Activated T-cell treated with anti-CD3 and anti-CD28 coated beads, Interleukin-2, amount 50 U/mL, for 4 hours (primary cell): ENCODE data around the gene IZUMO1. TPM values are rescaled to one million over a fixed set of nuclear protein-coding genes. Genes with fewer than 3 reads are reported as not detected.

Source experiments
- ATAC-seq, 2 donors: fragments of 200-7000 bp; cut with Tn5 transposase; one replicate each; pipeline ENCODE4 v1.10.0; 2021
- DNase-seq: peaks from one replicate; pipeline ENCODE4 v3.0.0-alpha.2; 2020
- H3K27me3 Mint-ChIP-seq: one replicate; pipeline ENCODE4 v1.8.0; 2021; ENCODE audit warnings: low read depth, mixed read lengths
- H3K36me3 Mint-ChIP-seq: one replicate; pipeline ENCODE4 v1.8.0; 2022; ENCODE audit warnings: mixed read lengths; ENCODE audit not compliant: insufficient read depth
- H3K4me1 Mint-ChIP-seq: one replicate; pipeline ENCODE4 v1.8.0; 2021; ENCODE audit warnings: low read depth, mixed read lengths
- H3K4me3 Mint-ChIP-seq: one replicate; pipeline ENCODE4 v1.8.0; 2021; ENCODE audit warnings: mild to moderate bottlenecking, moderate library complexity, mixed read lengths
- H3K9me3 Mint-ChIP-seq: one replicate; pipeline ENCODE4 v1.8.0; 2021; ENCODE audit warnings: mixed read lengths
- total RNA-seq, 3 donors: library from RNA; stranded (reverse); gene quantifications; one replicate each; pipeline ENCODE4 v1.2.1, GENCODE V29; 2021

The IZUMO1 gene
- total RNA-seq, 3 donors from 2014 or later, result not detected

DNA sequence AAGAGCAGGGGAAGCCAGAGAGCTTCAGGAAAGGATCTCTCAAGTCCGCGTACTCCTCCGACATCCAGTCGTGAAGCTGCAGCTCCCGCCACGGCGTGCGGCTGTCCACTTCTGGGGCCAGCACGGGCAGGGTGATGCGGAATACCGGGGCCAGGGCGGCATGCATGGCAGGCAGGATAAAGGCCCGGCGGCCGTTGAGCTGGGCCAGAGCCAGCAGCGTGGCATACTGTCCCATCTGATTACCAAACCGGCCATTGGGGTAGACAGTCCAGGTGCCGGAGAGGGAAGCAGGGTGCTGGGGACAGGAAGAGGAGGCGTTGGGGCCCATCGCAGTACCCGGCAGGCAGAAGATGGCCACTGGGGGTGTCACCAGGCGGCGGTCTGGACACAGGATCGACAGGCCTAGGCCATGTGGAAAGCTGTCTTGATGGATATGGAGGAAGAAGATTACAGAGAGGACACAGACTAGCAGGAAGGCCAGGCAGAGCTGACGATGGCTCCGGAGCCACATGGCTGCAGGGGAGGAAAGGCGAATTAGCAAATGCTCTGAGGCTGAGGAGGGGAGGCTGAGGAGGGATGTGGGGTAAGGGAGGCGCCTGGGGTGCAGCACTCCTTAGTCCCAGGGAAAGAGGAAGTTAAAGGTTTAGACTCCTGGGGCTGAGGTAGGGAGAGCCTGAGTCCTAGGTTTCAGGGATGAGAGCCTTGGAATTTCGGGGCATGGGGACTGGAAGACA is 4.2 kb upstream of the IZUMO1 start:
- H3K4me1 Mint-ChIP-seq, result peaks cover 20% of the 10 kb centered on the region
- H3K36me3 Mint-ChIP-seq, result no peaks in the 10 kb centered on the region
- H3K9me3 Mint-ChIP-seq, result no peaks in the 10 kb centered on the region
- DNase-seq (no peak), ATAC-seq (no peak)
- peak overlapping the region; percentile 29 for H3K4me3 Mint-ChIP-seq
- peaks cover 32% of the 10 kb centered on the region for H3K27me3 Mint-ChIP-seq

DNA sequence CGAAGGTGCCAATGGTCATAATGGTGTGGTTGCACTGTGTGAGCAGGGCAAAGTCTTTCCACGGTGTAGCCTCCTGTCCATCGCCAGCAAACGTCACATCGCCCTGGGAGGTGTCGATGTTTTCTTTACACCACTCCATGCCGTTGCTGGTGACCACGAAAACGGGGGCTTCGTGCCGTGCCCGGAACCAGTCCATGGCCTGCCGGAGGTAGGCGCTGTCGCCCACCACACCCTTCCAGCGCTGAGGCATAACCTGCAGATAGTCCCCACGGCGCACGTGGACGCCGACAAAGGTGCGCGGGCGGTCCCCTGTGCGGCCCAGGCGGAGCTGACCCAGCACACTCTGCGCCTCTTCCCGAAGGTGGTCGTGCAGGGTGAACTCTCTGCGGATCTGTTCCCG is 3.6 kb upstream of the IZUMO1 start:
- Mint-ChIP-seq H3K4me3 (no peak overlapping the region), H3K9me3 (no peaks in the 10 kb centered on the region), H3K36me3 (no peaks in the 10 kb centered on the region), H3K4me1 (peaks cover 20% of the 10 kb centered on the region), H3K27me3 (peaks cover 36% of the 10 kb centered on the region)
- ATAC-seq, result no peak
- no peak for DNase-seq

DNA sequence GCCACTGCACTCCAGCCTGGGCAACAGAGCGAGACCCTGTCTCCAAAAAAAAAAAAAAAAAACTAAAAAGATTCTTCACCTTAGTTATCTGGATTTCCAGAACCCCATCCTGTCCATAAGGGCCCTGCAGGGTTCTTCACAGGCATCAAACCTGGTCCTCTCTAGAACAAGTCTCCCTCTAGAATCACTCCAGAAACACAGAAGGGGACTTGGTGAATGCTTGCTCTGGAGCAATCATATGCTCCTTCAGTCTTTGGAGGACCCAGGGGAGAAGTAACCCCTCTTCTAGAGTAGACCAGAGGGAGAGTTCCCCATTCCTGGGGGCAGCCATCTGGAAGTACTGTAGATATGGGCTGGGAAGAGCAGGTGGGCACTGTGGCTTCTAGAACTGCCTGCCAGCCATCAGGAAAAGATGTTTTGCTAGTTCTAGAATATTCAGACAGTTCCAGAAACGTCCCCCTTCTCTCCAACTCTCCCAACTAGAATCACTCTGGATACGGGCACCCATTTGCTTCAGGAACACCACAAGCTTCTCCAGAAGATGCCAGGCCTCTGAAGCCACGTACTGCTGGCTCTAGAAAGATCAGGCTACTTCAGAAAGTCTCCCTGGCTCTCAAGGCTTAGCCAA is 3.0 kb upstream of the IZUMO1 start:
- no peak for ATAC-seq
- no peaks in the 10 kb centered on the region for H3K9me3 Mint-ChIP-seq
- peaks cover 36% of the 10 kb centered on the region for H3K27me3 Mint-ChIP-seq
- H3K4me1 Mint-ChIP-seq, result peaks cover 20% of the 10 kb centered on the region
- H3K36me3 Mint-ChIP-seq, result no peaks in the 10 kb centered on the region
- no peak overlapping the region for H3K4me3 Mint-ChIP-seq
- DNase-seq, result no peak

DNA sequence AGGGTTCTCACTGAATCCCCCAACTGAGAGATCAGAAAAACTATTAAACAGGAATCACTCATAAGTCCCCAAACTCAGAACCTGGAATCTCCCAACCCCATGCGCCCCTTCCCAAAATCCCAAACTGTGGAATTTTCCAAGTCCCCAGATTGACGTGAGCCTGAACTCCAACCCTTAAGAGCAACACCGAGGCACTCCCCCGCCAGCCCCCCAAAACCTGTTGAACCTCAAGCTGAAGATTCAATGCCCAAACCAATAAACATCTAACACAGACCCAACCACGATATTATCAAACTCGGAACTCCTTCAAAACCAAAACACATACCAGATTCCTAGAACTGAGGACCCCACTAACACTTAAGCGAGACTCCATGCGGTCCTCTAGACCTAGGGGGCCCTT is 599 bp downstream of the IZUMO1 start:
- DNase-seq, result no peak
- H3K36me3 Mint-ChIP-seq, result no peaks in the 10 kb centered on the region
- peaks cover 16% of the 10 kb centered on the region for H3K27me3 Mint-ChIP-seq
- H3K4me1 Mint-ChIP-seq, result peaks cover 14% of the 10 kb centered on the region
- H3K9me3 Mint-ChIP-seq, result no peaks in the 10 kb centered on the region
- no peak for ATAC-seq
- H3K4me3 Mint-ChIP-seq, result no peak overlapping the region

DNA sequence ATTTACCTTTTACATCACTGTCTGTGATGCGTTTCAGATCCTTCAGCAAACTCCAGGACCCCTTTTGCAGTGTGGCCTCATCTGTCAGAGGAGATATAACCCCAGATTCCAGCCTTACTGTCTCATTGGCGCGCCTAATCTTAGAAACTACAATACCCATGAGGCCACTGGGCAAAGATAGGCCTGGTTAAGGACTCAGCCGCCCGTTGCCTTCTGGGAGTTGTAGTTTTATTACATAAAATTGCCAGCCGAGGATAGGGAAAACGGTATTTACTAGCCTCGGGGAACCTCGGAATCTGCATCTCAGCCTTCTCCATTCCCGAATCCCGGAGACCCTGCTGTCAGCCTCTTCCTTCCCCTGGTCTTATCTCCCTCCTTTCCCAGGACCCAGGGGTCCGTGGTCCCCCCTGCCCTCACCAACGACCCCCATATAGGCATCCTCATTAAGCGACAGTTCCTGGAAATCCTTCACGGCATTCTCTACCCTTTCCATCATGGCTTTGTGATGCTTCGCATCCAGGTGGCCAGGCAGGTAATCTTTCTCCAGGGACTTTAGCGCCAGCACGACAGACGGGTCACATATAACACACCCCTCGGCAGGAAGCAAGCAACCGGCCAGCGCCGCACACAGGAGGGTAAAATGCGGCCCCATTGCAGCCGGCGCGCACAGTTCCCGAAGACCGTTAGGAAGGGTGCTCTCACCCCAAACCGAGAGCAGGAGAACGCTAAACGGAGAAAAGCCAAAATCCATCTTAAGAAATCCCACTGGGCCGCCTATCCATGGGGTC is 1.3 kb downstream of the IZUMO1 start:
- Mint-ChIP-seq H3K4me3 (no peak overlapping the region), H3K27me3 (peaks cover 13% of the 10 kb centered on the region), H3K36me3 (no peaks in the 10 kb centered on the region), H3K9me3 (no peaks in the 10 kb centered on the region), H3K4me1 (peaks cover 16% of the 10 kb centered on the region)
- peak; percentile 40 for DNase-seq
- ATAC-seq, result peak; percentile 74 to 83

DNA sequence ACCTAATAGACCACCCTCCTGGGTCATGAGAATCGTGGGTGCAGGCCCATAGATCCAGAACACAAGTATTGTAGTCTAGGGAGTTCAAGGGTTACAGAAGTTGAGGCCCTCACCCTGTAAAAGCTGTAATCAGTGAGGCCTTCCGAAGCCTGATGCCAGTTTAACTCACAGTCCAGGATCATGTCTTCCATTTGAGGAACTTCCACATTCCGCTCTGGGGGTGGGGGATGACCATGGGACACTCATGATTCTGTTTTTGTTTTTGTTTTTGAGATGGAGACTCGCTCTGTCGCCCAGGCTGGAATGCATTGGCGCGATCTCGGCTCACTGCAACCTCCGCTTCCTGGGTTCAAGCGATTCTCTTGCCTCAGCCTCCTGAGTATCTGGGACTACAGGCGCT is 4.6 kb downstream of the IZUMO1 start:
- no peak for DNase-seq
- H3K9me3 Mint-ChIP-seq, result no peaks in the 10 kb centered on the region
- no peaks in the 10 kb centered on the region for H3K36me3 Mint-ChIP-seq
- peaks cover 22% of the 10 kb centered on the region for H3K4me1 Mint-ChIP-seq
- ATAC-seq, result no peak
- no peak overlapping the region for H3K4me3 Mint-ChIP-seq
- peaks cover 13% of the 10 kb centered on the region for H3K27me3 Mint-ChIP-seq

DNA sequence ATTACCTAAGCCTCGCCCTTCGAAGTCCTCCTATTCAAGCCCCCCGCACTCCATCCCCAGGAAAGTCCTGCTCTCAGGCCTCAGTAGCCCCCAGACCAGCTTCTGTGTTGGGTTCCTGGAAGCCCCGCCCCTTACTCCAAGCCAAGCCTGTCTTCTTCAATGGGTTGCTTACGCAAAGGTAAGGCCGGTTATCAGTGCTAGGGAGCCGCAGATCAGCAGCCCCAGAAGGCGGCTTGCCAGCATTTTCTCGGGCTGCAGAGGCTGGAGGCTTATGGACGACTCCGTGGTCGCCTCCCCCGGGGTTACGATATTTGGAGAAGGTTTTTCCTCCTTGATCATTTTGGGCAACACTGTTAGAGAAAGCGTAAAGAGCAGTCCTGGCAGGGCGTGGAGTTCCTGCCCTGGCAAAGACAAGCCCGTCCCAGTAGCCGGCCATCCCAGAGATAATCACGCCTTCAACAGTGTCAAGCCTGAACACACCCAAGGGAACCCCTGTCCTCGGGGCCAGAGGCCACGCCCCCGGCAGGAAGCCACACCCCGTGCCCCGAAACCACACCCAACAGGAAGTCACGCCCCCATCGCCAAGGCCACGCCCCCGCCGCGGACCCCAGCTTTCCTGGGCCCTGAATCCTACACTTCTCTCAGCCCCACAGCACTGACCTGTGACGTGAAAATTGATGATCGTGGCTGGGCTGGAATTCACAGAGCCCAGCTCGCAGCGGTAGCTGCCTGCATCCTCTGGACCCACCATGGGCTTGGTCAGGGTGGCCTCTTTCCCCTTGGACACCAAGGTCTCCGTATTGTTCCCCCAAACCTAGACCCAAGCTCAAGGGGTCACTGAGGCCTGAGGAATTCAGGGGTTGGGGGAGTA is 5.3 kb downstream of the IZUMO1 start:
- DNase-seq (no peak), ATAC-seq (no peak)
- Mint-ChIP-seq H3K27me3 (peaks cover 9% of the 10 kb centered on the region), H3K4me1 (peaks cover 20% of the 10 kb centered on the region), H3K9me3 (no peaks in the 10 kb centered on the region), H3K36me3 (no peaks in the 10 kb centered on the region), H3K4me3 (no peak overlapping the region)

DNA sequence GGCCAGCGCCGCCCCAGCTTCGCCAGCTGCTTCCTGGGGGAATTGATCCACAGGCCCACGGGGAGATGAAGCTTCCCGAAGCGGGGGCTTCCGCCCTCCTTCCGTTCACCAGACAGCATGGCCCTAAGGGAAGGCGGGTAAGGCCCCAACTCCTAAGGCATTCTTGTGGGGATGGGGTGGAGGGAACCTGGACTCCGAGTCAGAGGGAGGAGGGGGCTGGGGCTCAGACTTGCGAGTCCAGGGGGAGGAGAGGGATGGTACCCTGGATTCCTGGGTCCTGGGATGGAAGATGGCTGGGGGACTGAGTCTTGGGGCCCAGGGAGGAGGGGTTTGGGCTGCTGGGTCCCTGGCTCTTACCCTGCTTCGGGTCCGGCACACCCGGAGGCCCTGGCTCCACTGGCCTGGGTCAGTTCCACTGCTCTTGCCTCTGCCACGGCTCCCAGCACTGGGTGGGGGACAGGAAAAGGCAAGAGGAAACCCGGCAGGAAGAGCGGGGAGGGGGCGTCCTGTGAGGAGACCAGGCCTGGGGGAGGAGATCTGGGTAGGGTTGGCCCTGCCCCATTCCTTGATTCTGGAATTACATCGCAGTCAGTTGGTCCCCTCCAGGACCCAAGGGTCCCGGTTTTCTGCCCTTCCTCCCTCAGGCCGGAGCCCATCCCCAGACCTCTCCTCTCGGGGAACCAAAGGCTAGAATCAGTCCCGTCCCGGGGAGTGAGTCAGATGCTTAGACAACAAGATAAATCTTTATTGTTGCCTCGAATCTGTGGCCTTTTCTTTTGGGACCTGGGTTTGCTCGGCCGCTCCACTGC is 6.3 kb downstream of the IZUMO1 start, which contains the start of gene RASIP1:
Gene RASIP1, minus strand, starts transcription at position 447 of the 809 bp plus-strand sequence. Its CDS starts 328 bp downstream, at position 119.
- no peak within 1 kb of the TSS for H3K4me3 Mint-ChIP-seq
- DNase-seq, result no peak

DNA sequence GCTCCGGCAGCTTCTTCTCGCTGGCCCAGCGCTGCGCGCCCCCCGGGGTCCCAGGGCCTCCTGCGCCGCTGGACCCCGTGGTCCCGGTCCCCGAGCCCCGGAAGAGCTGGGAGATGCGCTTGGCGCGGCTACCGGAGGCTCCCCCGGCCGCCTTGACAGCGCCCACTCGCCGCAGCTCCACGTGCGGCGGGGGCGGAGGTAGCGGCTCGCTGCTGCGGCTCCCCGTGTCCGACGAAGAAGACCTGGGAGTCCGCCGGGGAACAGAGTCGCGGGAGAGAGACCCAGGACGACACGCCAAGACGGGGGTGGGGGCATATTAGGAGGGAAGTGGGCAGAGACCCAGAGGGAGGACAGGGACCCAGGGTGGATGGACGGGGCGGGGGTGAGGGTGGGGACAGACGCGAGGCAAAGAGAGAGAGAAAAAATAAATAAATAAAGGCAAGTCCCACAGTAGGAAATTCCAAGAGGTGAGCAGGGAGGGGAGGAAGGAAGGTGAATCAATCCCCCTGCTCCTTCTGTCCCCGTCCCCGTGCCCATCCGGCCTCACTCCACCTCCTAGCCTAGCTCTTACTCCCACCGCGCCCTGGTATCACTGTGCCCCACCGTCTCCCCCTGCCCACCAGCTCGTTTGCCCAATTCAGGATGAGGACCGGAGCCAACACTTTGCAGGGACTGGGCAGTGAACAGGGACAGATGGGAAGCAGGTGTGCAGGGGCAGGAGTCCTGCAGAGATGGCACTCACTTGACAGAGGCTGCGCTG is 7.1 kb downstream of the IZUMO1 start:
- no peaks in the 10 kb centered on the region for H3K27me3 Mint-ChIP-seq
- no peak overlapping the region for H3K4me3 Mint-ChIP-seq
- no peaks in the 10 kb centered on the region for H3K36me3 Mint-ChIP-seq
- peak; percentile 2 to 7 for ATAC-seq
- H3K4me1 Mint-ChIP-seq, result peaks cover 18% of the 10 kb centered on the region
- no peaks in the 10 kb centered on the region for H3K9me3 Mint-ChIP-seq
- no peak for DNase-seq

More for the DNA sequence above, 6.3 kb downstream of the IZUMO1 start, which contains the start of gene RASIP1:
- ATAC-seq, result no peak
- Mint-ChIP-seq H3K27me3 (no peaks in the 10 kb centered on the region), H3K4me1 (peaks cover 18% of the 10 kb centered on the region), H3K36me3 (no peaks in the 10 kb centered on the region), H3K9me3 (no peaks in the 10 kb centered on the region)

DNA sequence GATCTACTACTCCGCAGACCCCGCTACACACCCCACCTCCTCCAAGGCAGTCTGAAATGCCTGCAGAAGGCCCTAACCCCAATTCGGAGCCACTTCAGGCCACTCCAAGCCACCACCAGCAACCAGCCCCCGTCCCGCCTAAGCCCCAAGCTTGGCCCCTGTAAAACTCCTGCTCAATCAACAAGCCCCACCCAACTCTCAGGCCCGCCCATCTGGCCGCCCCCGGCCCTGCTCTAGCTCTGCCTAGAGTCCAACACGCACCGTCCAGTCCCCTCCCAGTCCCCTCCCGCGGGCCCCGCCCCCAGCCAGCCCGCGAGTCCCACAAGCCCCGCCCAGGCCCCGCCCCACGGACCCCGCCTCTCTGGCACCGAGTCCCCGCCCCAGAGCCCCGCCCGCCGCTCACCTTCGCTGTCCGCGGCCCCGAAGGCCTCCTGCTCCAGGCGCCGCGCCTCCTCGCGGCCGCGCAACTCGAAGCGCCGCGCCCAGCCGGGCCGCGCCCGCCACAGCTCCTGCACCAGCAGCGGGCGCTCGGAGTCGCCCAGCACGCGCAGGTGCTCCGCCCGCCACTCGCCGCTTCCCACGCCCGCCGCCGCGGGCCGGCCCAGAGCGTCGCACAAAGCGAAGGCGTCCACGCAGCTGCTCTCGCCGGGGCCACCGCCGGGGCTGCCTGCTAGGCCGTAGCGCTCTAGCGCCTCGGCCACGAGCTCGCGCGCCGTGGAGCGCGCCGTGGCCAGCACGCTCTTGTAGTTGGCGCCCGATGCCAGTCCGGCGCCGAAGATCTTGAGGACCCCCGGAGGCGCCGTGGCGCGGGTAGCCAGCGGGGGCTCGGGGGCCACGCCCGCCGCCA is 7.9 kb downstream of the IZUMO1 start:
- Mint-ChIP-seq H3K36me3 (no peaks in the 10 kb centered on the region), H3K9me3 (no peaks in the 10 kb centered on the region), H3K4me3 (peak overlapping the region; percentile 68), H3K27me3 (no peaks in the 10 kb centered on the region), H3K4me1 (peaks cover 18% of the 10 kb centered on the region)
- ATAC-seq (peak; percentile 92 to 95), DNase-seq (peak; percentile 92)

DNA sequence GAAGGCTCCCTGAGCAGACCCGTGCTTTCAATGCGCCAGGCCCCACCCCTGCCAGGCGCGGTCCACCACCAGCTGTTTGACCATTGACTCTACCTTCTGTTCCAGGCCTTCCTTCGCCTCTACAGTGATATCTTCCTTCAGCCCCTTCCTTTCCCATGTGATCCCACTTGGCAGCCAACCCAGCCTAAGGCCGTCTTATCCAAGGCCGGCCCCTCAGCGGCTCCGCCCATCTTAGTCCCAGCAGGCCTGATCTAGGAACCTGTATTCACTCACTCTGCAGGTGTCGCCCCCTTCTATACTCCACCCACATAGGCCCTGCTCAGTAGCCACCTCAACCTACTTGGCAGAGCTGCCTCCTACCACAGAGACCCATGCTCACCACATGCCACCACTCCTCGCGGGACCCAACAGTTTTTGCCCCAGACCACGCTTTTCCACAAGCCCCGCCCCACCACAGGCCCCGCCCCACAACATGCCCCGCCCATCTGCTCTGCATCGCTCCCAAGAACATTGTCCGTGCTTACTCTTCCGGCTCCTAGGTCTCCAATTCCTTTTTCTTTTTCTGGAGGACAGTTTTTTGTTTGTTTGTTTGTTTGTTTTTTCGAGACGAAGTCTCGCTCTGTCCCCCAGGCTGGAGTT is 9.2 kb downstream of the IZUMO1 start:
- H3K27me3 Mint-ChIP-seq, result no peaks in the 10 kb centered on the region
- no peaks in the 10 kb centered on the region for H3K36me3 Mint-ChIP-seq
- DNase-seq (no peak), ATAC-seq (no peak)
- H3K9me3 Mint-ChIP-seq, result no peaks in the 10 kb centered on the region
- H3K4me1 Mint-ChIP-seq, result peaks cover 18% of the 10 kb centered on the region
- no peak overlapping the region for H3K4me3 Mint-ChIP-seq
